HG02870 (cell line): Measurements from ENCODE around the gene MAP3K12.
A peak's percentile ranks its signal among the peaks of the same experiment; 100 is the strongest.
"Not testable (repeated sequence)": the region's sequence is repeated elsewhere in the genome, so short reads cannot be mapped to it uniquely, and the experiment has no call there.

Experiments used
- ATAC-seq: cut with Tn5 transposase; IDR thresholded peaks from one replicate; pipeline ENCODE4 v1.9.1; 2021; ENCODE audit warnings: mild to moderate bottlenecking, moderate library complexity; ENCODE audit not compliant: unreplicated experiment

Gene MAP3K12

DNA sequence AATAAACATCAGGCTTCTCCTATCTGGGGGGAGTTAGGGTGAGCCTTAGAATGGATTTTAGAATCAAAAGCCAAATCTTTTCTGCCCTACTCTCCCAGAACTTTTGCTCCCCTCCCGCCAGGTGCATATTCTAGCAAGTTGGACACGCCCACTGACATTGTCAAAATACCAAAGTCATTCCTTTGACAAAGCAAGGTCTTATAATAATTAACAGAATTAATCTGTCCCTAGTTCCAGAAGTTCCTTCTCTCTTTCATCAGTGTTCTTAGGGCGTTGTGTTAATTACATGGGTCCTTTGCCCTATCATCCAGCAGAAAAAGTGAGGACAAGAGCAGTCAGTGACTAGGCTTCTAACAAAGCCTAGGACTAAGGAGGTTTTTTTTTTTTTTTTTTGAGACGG is 55.3 kb downstream of the MAP3K12 start:
- ATAC-seq: no peak

GRCh38 chr12:53441040-53441833 is 58.0 kb downstream of the MAP3K12 start, which contains the start of gene PRR13:
Gene PRR13, plus strand, starts transcription at chr12:53441734. Its CDS starts 981 bp downstream, at chr12:53442715.
- ATAC-seq: peak; percentile 96

- ATAC-seq: not testable (repeated sequence)
Observed at GRCh38 chr12:53439582-53439981, 59.7 kb downstream of the MAP3K12 start.

DNA sequence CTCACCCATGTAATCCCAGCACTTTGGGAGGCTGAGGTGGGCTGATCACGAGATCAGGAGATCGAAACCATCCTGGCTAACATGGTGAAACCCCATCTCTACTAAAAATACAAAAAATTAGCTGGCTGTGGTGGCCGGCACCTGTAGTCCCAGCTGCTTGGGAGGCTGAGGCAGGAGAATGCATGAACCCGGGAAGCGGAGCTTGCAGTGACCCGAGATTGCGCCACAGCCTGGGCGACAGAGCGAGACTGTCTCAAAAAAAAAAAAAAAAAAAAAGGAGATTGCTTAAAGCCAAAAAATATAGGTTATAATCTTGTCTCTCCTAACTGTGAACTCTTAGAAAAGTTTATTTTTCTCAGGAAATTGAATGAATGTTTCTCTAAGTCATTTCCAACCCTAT is 63.9 kb downstream of the MAP3K12 start:
- not testable (repeated sequence) for ATAC-seq

DNA sequence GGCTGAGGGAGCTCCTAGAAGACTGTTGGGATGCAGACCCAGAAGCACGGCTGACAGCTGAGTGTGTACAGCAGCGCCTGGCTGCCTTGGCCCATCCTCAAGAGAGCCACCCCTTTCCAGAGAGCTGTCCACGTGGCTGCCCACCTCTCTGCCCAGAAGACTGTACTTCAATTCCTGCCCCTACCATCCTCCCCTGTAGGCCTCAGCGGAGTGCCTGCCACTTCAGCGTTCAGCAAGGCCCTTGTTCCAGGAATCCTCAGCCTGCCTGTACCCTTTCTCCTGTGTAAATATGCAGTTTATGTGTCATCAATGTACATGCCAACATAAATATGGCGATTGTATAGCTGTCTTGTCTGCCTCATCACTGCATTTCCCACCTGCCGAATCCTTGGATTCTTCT is 68.1 kb downstream of the MAP3K12 start:
- ATAC-seq: no peak

- no peak for ATAC-seq
Observed at GRCh38 chr12:53430116-53430515, 69.1 kb downstream of the MAP3K12 start.
